OCI-LY1 (cell line): ENCODE measurements around the gene UVSSA.

ENCODE experiments used
- H2AFZ ChIP-seq: fragments of 200-600 bp; sonication (generic), shearing (Covaris generic); 2 replicates; pipeline ENCODE4 v1.6.0; 2014; ENCODE audit warnings: antibody characterized with exemption, mild to moderate bottlenecking, low read length
- H3F3A ChIP-seq: fragments of 200-600 bp; sonication (generic), shearing (Covaris generic); 2 replicates; pipeline ENCODE4 v1.6.0; 2014; ENCODE audit warnings: mild to moderate bottlenecking, antibody characterized with exemption, low read length, moderate library complexity; ENCODE audit not compliant: insufficient read depth
- H3K27ac ChIP-seq: fragments of 200-600 bp; sonication (generic); 2 replicates; pipeline ENCODE4 v1.5.1; 2014; ENCODE audit warnings: low read length, mixed run types, mild to moderate bottlenecking, low read depth; ENCODE audit not compliant: poor library complexity, severe bottlenecking
- H3K27me3 ChIP-seq: fragments of 200-600 bp; sonication (generic); 2 replicates; pipeline ENCODE4 v1.6.0; 2014; ENCODE audit warnings: antibody characterized with exemption, mild to moderate bottlenecking, low read length, moderate library complexity; ENCODE audit not compliant: insufficient read depth
- H3K36me3 ChIP-seq: fragments of 200-600 bp; sonication (generic); 2 replicates; pipeline ENCODE4 v1.6.1; 2014; ENCODE audit warnings: mild to moderate bottlenecking, antibody characterized with exemption, low read length, moderate library complexity, mixed read lengths; ENCODE audit not compliant: insufficient read depth
- H3K4me1 ChIP-seq: fragments of 200-600 bp; sonication (generic); 2 replicates; pipeline ENCODE4 v1.5.1; 2014; ENCODE audit warnings: mild to moderate bottlenecking, low read length, moderate library complexity; ENCODE audit not compliant: insufficient read depth, severe bottlenecking
- H3K4me2 ChIP-seq: fragments of 200-600 bp; sonication (generic), shearing (Covaris generic); 2 replicates; pipeline ENCODE4 v1.6.1; 2014; ENCODE audit warnings: low read length
- H3K4me3 ChIP-seq: fragments of 200-600 bp; sonication (generic); 2 replicates; pipeline ENCODE4 v1.5.1; 2014; ENCODE audit warnings: low read length, low read depth, mild to moderate bottlenecking, mixed read lengths; ENCODE audit not compliant: poor library complexity, severe bottlenecking
- H3K79me2 ChIP-seq: fragments of 200-600 bp; shearing (Covaris generic); 2 replicates; pipeline ENCODE4 v1.6.1; 2016; ENCODE audit warnings: mixed run types, low read length, mixed read lengths; ENCODE audit not compliant: insufficient read depth
- H3K9ac ChIP-seq: fragments of 200-600 bp; sonication (generic), shearing (Covaris generic); 2 replicates; pipeline ENCODE4 v1.6.1; 2014; ENCODE audit warnings: mild to moderate bottlenecking, low read length, mixed read lengths
- H3K9me2 ChIP-seq: fragments of 200-600 bp; sonication (generic), shearing (Covaris generic); 2 replicates; pipeline ENCODE4 v1.6.1; 2014; ENCODE audit warnings: low read depth, mild to moderate bottlenecking, low read length, mixed read lengths
- H3K9me3 ChIP-seq: fragments of 200-600 bp; shearing (Covaris generic); 2 replicates; pipeline ENCODE4 v1.6.1; 2014; ENCODE audit warnings: low read length, mixed read lengths
- H4K20me1 ChIP-seq: fragments of 200-600 bp; sonication (generic), shearing (Covaris generic); 2 replicates; pipeline ENCODE4 v1.6.0; 2016; ENCODE audit warnings: mild to moderate bottlenecking, low read length; ENCODE audit not compliant: insufficient read depth
- CTCF ChIP-seq: fragments of 200-600 bp; sonication (generic), shearing (Covaris generic); IDR thresholded peaks from 2 replicates; pipeline ENCODE4 v1.5.1; 2017; ENCODE audit warnings: mild to moderate bottlenecking, antibody characterized with exemption, low read length, moderate library complexity, mixed read lengths
- EZH2 ChIP-seq: fragments of 200-600 bp; sonication (generic), shearing (Covaris generic); IDR thresholded peaks from 2 replicates; pipeline ENCODE4 v1.8.0; 2017; ENCODE audit warnings: borderline replicate concordance, mixed run types, mild to moderate bottlenecking, antibody characterized with exemption, low read length, moderate library complexity, mixed read lengths

Gene UVSSA

GRCh38 chr4:1340861-1341260 lies 6.1 kb upstream of the UVSSA start:
- no peaks in the 10 kb centered on the region for H3K9me3 ChIP-seq
- peaks cover 56% of the 10 kb centered on the region for H3K36me3 ChIP-seq

GRCh38 chr4:1342003-1342402 lies 5.0 kb upstream of the UVSSA start:
- Histone ChIP-seq H3K27me3 (no peaks in the 10 kb centered on the region), H2AFZ (no peak overlapping the region), H3K9ac (no peak overlapping the region), H3K36me3 (peaks cover 45% of the 10 kb centered on the region), H3K79me2 (no peaks in the 10 kb centered on the region), H3F3A (no peaks in the 10 kb centered on the region), H3K9me2 (no peaks in the 10 kb centered on the region), H4K20me1 (no peaks in the 10 kb centered on the region), H3K9me3 (no peaks in the 10 kb centered on the region), H3K27ac (no peak overlapping the region), H3K4me1 (peaks cover 6% of the 10 kb centered on the region), H3K4me3 (no peak overlapping the region), H3K4me2 (no peak overlapping the region)
- TF ChIP-seq CTCF, result no peak
- no peak for TF ChIP-seq EZH2

More at GRCh38 chr4:1340861-1341260, 6.1 kb upstream of the UVSSA start:
- Histone ChIP-seq H3F3A (no peaks in the 10 kb centered on the region), H4K20me1 (no peaks in the 10 kb centered on the region), H3K4me3 (no peak overlapping the region), H2AFZ (no peak overlapping the region), H3K9ac (no peak overlapping the region), H3K79me2 (no peaks in the 10 kb centered on the region), H3K4me2 (no peak overlapping the region), H3K9me2 (no peaks in the 10 kb centered on the region), H3K27me3 (no peaks in the 10 kb centered on the region), H3K27ac (no peak overlapping the region), H3K4me1 (peaks cover 5% of the 10 kb centered on the region)
- TF ChIP-seq EZH2, result no peak
- TF ChIP-seq CTCF, result no peak

- H3K27me3 ChIP-seq, result no peaks in the 10 kb centered on the region
- no peak overlapping the region for H3K9ac ChIP-seq
Measured at GRCh38 chr4:1344696-1345095, 2.3 kb upstream of the UVSSA start.

More at GRCh38 chr4:1344696-1345095, 2.3 kb upstream of the UVSSA start:
- no peaks in the 10 kb centered on the region for H3F3A ChIP-seq
- TF ChIP-seq EZH2 (no peak), CTCF (no peak)
- H3K9me3 ChIP-seq, result no peaks in the 10 kb centered on the region
- no peaks in the 10 kb centered on the region for H3K9me2 ChIP-seq
- no peaks in the 10 kb centered on the region for H4K20me1 ChIP-seq
- H3K36me3 ChIP-seq, result peaks cover 19% of the 10 kb centered on the region
- no peak overlapping the region for H3K4me2 ChIP-seq
- H3K79me2 ChIP-seq, result no peaks in the 10 kb centered on the region
- H3K4me3 ChIP-seq, result no peak overlapping the region
- H2AFZ ChIP-seq, result no peak overlapping the region
- no peak overlapping the region for H3K27ac ChIP-seq
- H3K4me1 ChIP-seq, result peaks cover 18% of the 10 kb centered on the region
